ENCODE measurements around the gene USP34. TPM values are rescaled to one million over a fixed set of nuclear protein-coding genes. Genes with fewer than 3 reads are reported as not detected.
"Not testable (repeated sequence)": the region's sequence is repeated elsewhere in the genome, so short reads cannot be mapped to it uniquely, and the experiment has no call there.

USP34 gene
- total and polyA plus RNA-seq, 4 donors = 13.4 to 82.7 (median 51.1) TPM

DNA sequence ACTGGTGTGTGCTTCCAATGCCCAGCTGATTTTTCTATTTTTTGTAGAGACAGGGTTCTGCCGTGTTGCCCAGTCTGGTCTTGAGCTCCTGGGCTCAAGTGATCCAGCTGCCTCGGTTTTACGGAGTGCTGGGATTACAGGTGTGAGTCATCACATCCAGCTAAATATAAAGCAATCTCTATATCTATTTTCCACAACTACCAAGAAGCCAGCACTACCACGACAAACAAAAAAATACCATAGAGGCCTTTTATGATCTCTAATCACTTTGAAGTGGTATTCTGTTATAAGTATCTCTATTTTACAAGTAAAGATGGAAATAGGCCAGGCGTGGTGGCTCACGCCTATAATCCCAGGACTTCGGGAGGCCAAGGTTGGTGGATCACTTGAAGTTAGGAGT, 274.2 kb downstream of the USP34 start:
- peaks cover 3 to 15% (median 9%) of the 10 kb centered on the region in 4 donors for H3K36me3 ChIP-seq (ENCODE audit: control insufficient read depth in 4 of 4, insufficient read depth in 3 of 4, low read depth in 1 of 4, low read length in 3 of 4)
- no peak overlapping the region for H3K4me3 ChIP-seq (ENCODE audit: low read depth in 1 of 3, low read length in 3 of 3)
- H3K4me1 ChIP-seq (ENCODE audit: control insufficient read depth in 4 of 4, insufficient read depth in 4 of 4, low read length in 3 of 4) = no peaks in the 10 kb centered on the region
- H3K9ac ChIP-seq (ENCODE audit: low read depth in 1 of 2, low read length in 2 of 2) = no peak overlapping the region
- no peak overlapping the region for H3K27ac ChIP-seq (ENCODE audit: low read depth in 1 of 2, low read length in 2 of 2)
- WGBS = 94% methylated on average over 7 of the region's 7 CpGs
- DNase-seq (ENCODE audit: low spot score) = no peak
- no peak for TF ChIP-seq HNF4G (IDR thresholded peaks at IDR 0.05)
- TF ChIP-seq, protein P1, sequence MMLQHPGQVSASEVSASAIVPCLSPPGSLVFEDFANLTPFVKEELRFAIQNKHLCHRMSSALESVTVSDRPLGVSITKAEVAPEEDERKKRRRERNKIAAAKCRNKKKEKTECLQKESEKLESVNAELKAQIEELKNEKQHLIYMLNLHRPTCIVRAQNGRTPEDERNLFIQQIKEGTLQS (IDR thresholded peaks at IDR 0.05) = no peak
- TF ChIP-seq YY1 (IDR thresholded peaks at IDR 0.05) = no peak
- no peak for TF ChIP-seq TAF1 (conservative IDR thresholded peaks at IDR 0.05)
- TF ChIP-seq EGR1 (IDR thresholded peaks at IDR 0.05; ENCODE audit: low read depth in 2 of 2) = no peak
- no peak for TF ChIP-seq JUND (IDR thresholded peaks at IDR 0.05)
- TF ChIP-seq CTCF (IDR thresholded peaks at IDR 0.05; ENCODE audit: low read depth, low read length, missing input control) = no peak
- TF ChIP-seq NR2F2 (IDR thresholded peaks at IDR 0.05) = no peak
- no peak for TF ChIP-seq FOXA2 (IDR thresholded peaks at IDR 0.05)
- TF ChIP-seq RXRA (IDR thresholded peaks at IDR 0.05) = no peak
- TF ChIP-seq, protein P2, sequence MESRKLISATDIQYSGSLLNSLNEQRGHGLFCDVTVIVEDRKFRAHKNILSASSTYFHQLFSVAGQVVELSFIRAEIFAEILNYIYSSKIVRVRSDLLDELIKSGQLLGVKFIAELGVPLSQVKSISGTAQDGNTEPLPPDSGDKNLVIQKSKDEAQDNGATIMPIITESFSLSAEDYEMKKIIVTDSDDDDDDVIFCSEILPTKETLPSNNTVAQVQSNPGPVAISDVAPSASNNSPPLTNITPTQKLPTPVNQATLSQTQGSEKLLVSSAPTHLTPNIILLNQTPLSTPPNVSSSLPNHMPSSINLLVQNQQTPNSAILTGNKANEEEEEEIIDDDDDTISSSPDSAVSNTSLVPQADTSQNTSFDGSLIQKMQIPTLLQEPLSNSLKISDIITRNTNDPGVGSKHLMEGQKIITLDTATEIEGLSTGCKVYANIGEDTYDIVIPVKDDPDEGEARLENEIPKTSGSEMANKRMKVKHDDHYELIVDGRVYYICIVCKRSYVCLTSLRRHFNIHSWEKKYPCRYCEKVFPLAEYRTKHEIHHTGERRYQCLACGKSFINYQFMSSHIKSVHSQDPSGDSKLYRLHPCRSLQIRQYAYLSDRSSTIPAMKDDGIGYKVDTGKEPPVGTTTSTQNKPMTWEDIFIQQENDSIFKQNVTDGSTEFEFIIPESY (IDR thresholded peaks at IDR 0.05) = no peak
- TF ChIP-seq GABPA (IDR thresholded peaks at IDR 0.05 in 1 of 2, conservative IDR thresholded peaks at IDR 0.05 in 1 of 2) = no peak
- no peak for TF ChIP-seq SP1 (IDR thresholded peaks at IDR 0.05)
- TF ChIP-seq, protein P3, sequence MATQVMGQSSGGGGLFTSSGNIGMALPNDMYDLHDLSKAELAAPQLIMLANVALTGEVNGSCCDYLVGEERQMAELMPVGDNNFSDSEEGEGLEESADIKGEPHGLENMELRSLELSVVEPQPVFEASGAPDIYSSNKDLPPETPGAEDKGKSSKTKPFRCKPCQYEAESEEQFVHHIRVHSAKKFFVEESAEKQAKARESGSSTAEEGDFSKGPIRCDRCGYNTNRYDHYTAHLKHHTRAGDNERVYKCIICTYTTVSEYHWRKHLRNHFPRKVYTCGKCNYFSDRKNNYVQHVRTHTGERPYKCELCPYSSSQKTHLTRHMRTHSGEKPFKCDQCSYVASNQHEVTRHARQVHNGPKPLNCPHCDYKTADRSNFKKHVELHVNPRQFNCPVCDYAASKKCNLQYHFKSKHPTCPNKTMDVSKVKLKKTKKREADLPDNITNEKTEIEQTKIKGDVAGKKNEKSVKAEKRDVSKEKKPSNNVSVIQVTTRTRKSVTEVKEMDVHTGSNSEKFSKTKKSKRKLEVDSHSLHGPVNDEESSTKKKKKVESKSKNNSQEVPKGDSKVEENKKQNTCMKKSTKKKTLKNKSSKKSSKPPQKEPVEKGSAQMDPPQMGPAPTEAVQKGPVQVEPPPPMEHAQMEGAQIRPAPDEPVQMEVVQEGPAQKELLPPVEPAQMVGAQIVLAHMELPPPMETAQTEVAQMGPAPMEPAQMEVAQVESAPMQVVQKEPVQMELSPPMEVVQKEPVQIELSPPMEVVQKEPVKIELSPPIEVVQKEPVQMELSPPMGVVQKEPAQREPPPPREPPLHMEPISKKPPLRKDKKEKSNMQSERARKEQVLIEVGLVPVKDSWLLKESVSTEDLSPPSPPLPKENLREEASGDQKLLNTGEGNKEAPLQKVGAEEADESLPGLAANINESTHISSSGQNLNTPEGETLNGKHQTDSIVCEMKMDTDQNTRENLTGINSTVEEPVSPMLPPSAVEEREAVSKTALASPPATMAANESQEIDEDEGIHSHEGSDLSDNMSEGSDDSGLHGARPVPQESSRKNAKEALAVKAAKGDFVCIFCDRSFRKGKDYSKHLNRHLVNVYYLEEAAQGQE (IDR thresholded peaks at IDR 0.05) = no peak
- no peaks in the 10 kb centered on the region for H3K9me3 ChIP-seq (ENCODE audit: control insufficient read depth in 4 of 4, low read length in 3 of 4)
- no peaks in the 10 kb centered on the region for H3K27me3 ChIP-seq (ENCODE audit: control insufficient read depth in 4 of 4, insufficient read depth in 4 of 4, low read length in 3 of 4)

- WGBS = 95% methylated on average over 15 of the region's 15 CpGs
- peaks cover 3 to 20% (median 13%) of the 10 kb centered on the region in 4 donors for H3K36me3 ChIP-seq (ENCODE audit: control insufficient read depth in 4 of 4, insufficient read depth in 3 of 4, low read depth in 1 of 4, low read length in 3 of 4)
Observed at GRCh38 chr2:61194646-61195045, 276.2 kb downstream of the USP34 start.

More at GRCh38 chr2:61194646-61195045, 276.2 kb downstream of the USP34 start:
- not testable (repeated sequence) for H3K9me3 ChIP-seq (ENCODE audit: control insufficient read depth in 4 of 4, low read length in 3 of 4); H3K27ac ChIP-seq (ENCODE audit: low read depth in 1 of 2, low read length in 2 of 2); DNase-seq (ENCODE audit: low spot score); H3K27me3 ChIP-seq (ENCODE audit: control insufficient read depth in 4 of 4, insufficient read depth in 4 of 4, low read length in 3 of 4); H3K4me3 ChIP-seq (ENCODE audit: low read depth in 1 of 3, low read length in 3 of 3); H3K9ac ChIP-seq (ENCODE audit: low read depth in 1 of 2, low read length in 2 of 2); H3K4me1 ChIP-seq (ENCODE audit: control insufficient read depth in 4 of 4, insufficient read depth in 4 of 4, low read length in 3 of 4)

Measured in liver (tissue), 9 donors.